ENCODE data around the gene DSCAML1. TPM values are rescaled to one million over a fixed set of nuclear protein-coding genes. Genes with fewer than 3 reads are reported as not detected.

The DSCAML1 gene
- total RNA-seq, 1 donor from 2014 or later, result 2.5 TPM

DNA sequence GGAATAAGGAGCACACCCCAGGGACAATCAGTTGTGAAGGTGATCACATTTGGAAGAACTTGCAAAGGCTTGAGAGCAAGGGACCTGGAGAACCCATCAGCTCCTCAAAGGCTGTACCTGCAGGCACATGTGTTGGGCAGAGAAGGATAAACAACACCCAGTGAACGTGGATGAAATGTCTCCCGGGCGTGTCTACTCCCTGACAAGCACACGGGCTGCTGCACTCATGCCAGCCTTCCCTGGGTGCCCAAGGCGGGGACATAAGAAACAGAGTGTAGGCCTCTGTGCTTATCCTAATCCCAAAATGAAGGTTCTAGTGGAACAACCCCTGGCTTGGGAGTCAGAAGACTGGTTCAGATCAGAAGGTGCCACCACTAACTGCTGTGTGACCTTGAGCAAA, 46.7 kb downstream of the DSCAML1 start:
- Mint-ChIP-seq H3K9me3 (no peaks in the 10 kb centered on the region), H3K27me3 (ENCODE audit: low read depth) (peaks cover 54% of the 10 kb centered on the region), H3K4me1 (peaks cover 4% of the 10 kb centered on the region), H3K36me3 (no peaks in the 10 kb centered on the region), H3K4me3 (no peak overlapping the region), H3K27ac (no peak overlapping the region)
- DNase-seq (ENCODE audit: low spot score in 2 of 2, unreplicated experiment in 2 of 2), result no peak
- no peak for TF ChIP-seq CTCF (IDR thresholded peaks at IDR 0.05; ENCODE audit: unreplicated experiment)

DNA sequence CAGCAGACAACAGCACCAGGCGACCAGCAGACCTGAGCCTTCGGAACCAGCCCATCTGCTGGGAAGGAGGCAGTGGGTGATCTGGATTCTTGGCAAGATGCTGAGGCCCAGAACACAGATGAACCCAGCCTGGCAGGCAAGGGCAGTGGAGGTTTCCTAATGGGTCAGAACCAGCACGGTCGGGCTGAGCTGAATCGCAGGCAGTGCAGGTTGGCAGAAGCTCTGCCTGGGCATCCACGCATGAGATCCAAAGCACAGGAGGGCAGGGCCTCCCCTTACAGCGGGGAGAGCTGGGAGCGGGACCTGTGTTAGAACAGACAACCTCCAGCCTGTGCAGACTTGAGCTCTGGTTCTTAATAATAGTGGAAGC, 47.5 kb downstream of the DSCAML1 start:
- H3K4me1 Mint-ChIP-seq, result peaks cover 9% of the 10 kb centered on the region
- no peak overlapping the region for H3K4me3 Mint-ChIP-seq
- no peak overlapping the region for H3K27ac Mint-ChIP-seq
- no peak for TF ChIP-seq CTCF (IDR thresholded peaks at IDR 0.05; ENCODE audit: unreplicated experiment)
- H3K9me3 Mint-ChIP-seq, result no peaks in the 10 kb centered on the region
- H3K27me3 Mint-ChIP-seq (ENCODE audit: low read depth), result peaks cover 46% of the 10 kb centered on the region
- no peaks in the 10 kb centered on the region for H3K36me3 Mint-ChIP-seq
- no peak for DNase-seq (ENCODE audit: low spot score in 2 of 2, unreplicated experiment in 2 of 2)

- no peak for TF ChIP-seq CTCF (IDR thresholded peaks at IDR 0.05; ENCODE audit: unreplicated experiment)
- Mint-ChIP-seq H3K27ac (no peak overlapping the region), H3K27me3 (ENCODE audit: low read depth) (peaks cover 42% of the 10 kb centered on the region), H3K4me1 (peaks cover 11% of the 10 kb centered on the region), H3K9me3 (no peaks in the 10 kb centered on the region), H3K4me3 (no peak overlapping the region), H3K36me3 (no peaks in the 10 kb centered on the region)
- no peak for DNase-seq (ENCODE audit: low spot score in 2 of 2, unreplicated experiment in 2 of 2)
Observed at GRCh38 chr11:117748771-117749540, 48.1 kb downstream of the DSCAML1 start.

- no peak overlapping the region for H3K27ac Mint-ChIP-seq
- no peaks in the 10 kb centered on the region for H3K9me3 Mint-ChIP-seq
- no peak for DNase-seq (ENCODE audit: low spot score in 2 of 2, unreplicated experiment in 2 of 2)
- H3K4me3 Mint-ChIP-seq, result no peak overlapping the region
- peaks cover 34% of the 10 kb centered on the region for H3K27me3 Mint-ChIP-seq (ENCODE audit: low read depth)
- TF ChIP-seq CTCF (IDR thresholded peaks at IDR 0.05; ENCODE audit: unreplicated experiment), result no peak
- peaks cover 18% of the 10 kb centered on the region for H3K4me1 Mint-ChIP-seq
- no peaks in the 10 kb centered on the region for H3K36me3 Mint-ChIP-seq
Observed at GRCh38 chr11:117747892-117748291, 49.1 kb downstream of the DSCAML1 start.

DNA sequence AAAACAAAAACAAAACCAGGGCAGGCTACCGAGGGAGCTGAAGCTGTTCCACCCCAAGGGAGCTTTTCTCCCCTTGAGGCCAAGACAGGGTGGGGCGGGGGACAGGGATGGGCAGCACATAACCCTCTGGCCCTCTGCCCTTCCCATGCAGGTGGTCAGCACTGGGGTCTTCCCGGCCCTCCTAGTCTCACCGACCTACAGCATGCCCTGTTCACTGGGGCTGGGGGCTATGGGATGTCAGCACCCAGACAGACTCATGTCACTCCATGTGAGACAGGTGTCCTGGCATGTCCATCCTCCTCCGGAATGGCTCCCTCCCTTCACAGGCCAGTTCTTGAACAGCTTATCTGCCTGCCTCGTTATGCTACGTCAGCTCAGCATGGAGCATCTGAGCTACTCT, 51.7 kb downstream of the DSCAML1 start:
- DNase-seq (ENCODE audit: low spot score in 2 of 2, unreplicated experiment in 2 of 2), result no peak
- TF ChIP-seq CTCF (IDR thresholded peaks at IDR 0.05; ENCODE audit: unreplicated experiment), result no peak
- Mint-ChIP-seq H3K4me3 (no peak overlapping the region), H3K27ac (no peak overlapping the region), H3K4me1 (peaks cover 14% of the 10 kb centered on the region), H3K9me3 (peaks cover 3% of the 10 kb centered on the region), H3K27me3 (ENCODE audit: low read depth) (peaks cover 41% of the 10 kb centered on the region), H3K36me3 (no peaks in the 10 kb centered on the region)
